ENCODE measurements around the gene RAB20. TPM values are rescaled to one million over a fixed set of nuclear protein-coding genes. Genes with fewer than 3 reads are reported as not detected.

The RAB20 gene
- polyA plus RNA-seq, 1 donor (not counting 4 experiments of a cell fraction or from before 2014, with no cell fraction given) = 4.3 TPM

- Histone ChIP-seq H3K27ac (ENCODE audit: control insufficient read depth, insufficient read depth, low read length) (no peak overlapping the region), H3K36me3 (ENCODE audit: control insufficient read depth in 2 of 2, extremely low read depth in 1 of 2, insufficient read depth in 2 of 2, low read length in 2 of 2) (peaks cover 9 to 24% of the 10 kb centered on the region in 2 experiments), H3K9me3 (ENCODE audit: control insufficient read depth, low read depth, low read length) (no peaks in the 10 kb centered on the region), H3K4me1 (ENCODE audit: control insufficient read depth, extremely low read depth, insufficient read depth, low read length) (no peaks in the 10 kb centered on the region), H4K20me1 (ENCODE audit: control insufficient read depth, extremely low read depth, insufficient read depth, low read length) (no peaks in the 10 kb centered on the region), H3K27me3 (ENCODE audit: control insufficient read depth, extremely low read depth, insufficient read depth, low read length) (no peaks in the 10 kb centered on the region), H3K79me2 (ENCODE audit: control insufficient read depth, insufficient read depth, low read length) (no peaks in the 10 kb centered on the region), H3K9me1 (ENCODE audit: control insufficient read depth, extremely low read depth, insufficient read depth, low read length) (no peaks in the 10 kb centered on the region), H3K9ac (ENCODE audit: control insufficient read depth, extremely low read depth, insufficient read depth, low read length) (no peak overlapping the region), H3K4me2 (ENCODE audit: control insufficient read depth, extremely low read depth, insufficient read depth, low read depth, low read length) (no peak overlapping the region), H2AFZ (ENCODE audit: control insufficient read depth, low read length) (no peak overlapping the region), H3K4me3 (ENCODE audit: control insufficient read depth in 2 of 3, extremely low read depth in 1 of 3, insufficient read depth in 2 of 3, low read depth in 1 of 3, low read length in 3 of 3) (no peak overlapping the region)
- FAIRE-seq (no peak), DNase-seq (ENCODE audit: low read depth, low spot score) (no peak)
- dilution Hi-C loops (cut with MboI; ENCODE audit: extremely low pct_ligation_motif_present, low sequenced_read_pairs) = no loop called here
- no peak for TF ChIP-seq EZH2 (IDR thresholded peaks at IDR 0.05; ENCODE audit: low read length)
- no peak for TF ChIP-seq CTCF (optimal IDR thresholded peaks at IDR 0.05 in 1 of 3, IDR thresholded peaks at IDR 0.05 in 1 of 3, conservative IDR thresholded peaks at IDR 0.05 in 1 of 3; ENCODE audit: extremely low read depth in 1 of 3, insufficient read depth in 2 of 3, low read length in 3 of 3)
Observed at GRCh38 chr13:110474713-110475112, 86.8 kb downstream of the RAB20 start.

Other genes with a start within 250 kb of the RAB20 start
- 17.6 to 18.7 TPM (median 18.0 TPM) in 3 replicates for gene NAXD, start 53.8 kb upstream of the RAB20 start, polyA plus RNA-seq
- gene CARS2, start 144.4 kb upstream of the RAB20 start, polyA plus RNA-seq = 67.8 to 94.5 TPM (median 90.0 TPM) in 3 replicates
- gene ING1, start 152.0 kb upstream of the RAB20 start, polyA plus RNA-seq = 6.4 to 8.9 TPM (median 7.2 TPM) in 3 replicates

Measured in keratinocyte (primary cell).